ENCODE results near the gene CEP85. TPM values are rescaled to one million over a fixed set of nuclear protein-coding genes. Genes with fewer than 3 reads are reported as not detected.
A peak's percentile ranks its signal among the peaks of the same experiment; 100 is the strongest.

CEP85 gene
- total and polyA plus RNA-seq, 9 of the 15 experiments (the other 6 are each of a cell fraction or from before 2014, with no cell fraction given) = 42.1 to 140 (median 92.6) TPM

DNA sequence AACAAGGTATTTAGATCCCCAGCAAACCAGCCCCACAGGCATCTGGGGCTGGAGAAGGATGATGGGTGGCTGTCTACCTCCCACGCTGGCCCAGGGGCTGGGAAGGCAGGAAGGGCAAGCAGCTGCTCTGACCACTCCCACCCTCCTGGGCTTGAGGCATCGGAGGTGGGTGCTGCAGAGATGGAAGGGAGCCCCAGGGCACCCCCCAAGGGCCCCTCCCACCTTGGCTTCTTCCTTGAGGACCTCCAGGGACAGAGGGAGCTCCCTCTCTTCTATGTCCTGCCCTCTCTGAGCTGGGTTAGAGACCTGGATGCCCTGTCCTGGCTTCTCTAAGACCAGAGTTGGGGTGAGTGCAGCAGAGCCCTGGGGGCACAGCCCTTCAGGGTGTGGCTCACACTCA is 86.9 kb downstream of the CEP85 start (continued):
- TF ChIP-seq, protein P1, sequence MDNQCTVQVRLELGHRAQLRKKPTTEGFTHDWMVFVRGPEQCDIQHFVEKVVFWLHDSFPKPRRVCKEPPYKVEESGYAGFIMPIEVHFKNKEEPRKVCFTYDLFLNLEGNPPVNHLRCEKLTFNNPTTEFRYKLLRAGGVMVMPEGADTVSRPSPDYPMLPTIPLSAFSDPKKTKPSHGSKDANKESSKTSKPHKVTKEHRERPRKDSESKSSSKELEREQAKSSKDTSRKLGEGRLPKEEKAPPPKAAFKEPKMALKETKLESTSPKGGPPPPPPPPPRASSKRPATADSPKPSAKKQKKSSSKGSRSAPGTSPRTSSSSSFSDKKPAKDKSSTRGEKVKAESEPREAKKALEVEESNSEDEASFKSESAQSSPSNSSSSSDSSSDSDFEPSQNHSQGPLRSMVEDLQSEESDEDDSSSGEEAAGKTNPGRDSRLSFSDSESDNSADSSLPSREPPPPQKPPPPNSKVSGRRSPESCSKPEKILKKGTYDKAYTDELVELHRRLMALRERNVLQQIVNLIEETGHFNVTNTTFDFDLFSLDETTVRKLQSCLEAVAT (IDR thresholded peaks at IDR 0.05) = no peak
- no peak for TF ChIP-seq SIN3A (IDR thresholded peaks at IDR 0.05; ENCODE audit: borderline replicate concordance in 2 of 2, control insufficient read depth in 1 of 2, low read depth in 2 of 2, low read length in 2 of 2)
- no peak for TF ChIP-seq ARHGAP35 (IDR thresholded peaks at IDR 0.05; ENCODE audit: partially characterized antibody)
- TF ChIP-seq KHSRP (IDR thresholded peaks at IDR 0.05) = no peak
- peak; percentile 12; the same call in 1 of the 2 replicates for TF ChIP-seq ZNF143 (CRISPR knock-in tag; IDR thresholded peaks at IDR 0.05)
- TF ChIP-seq CBFA2T3 (IDR thresholded peaks at IDR 0.05) = no peak
- TF ChIP-seq RBM17 (IDR thresholded peaks at IDR 0.05; ENCODE audit: borderline replicate concordance, low read depth, low read length) = no peak
- TF ChIP-seq, protein P2, sequence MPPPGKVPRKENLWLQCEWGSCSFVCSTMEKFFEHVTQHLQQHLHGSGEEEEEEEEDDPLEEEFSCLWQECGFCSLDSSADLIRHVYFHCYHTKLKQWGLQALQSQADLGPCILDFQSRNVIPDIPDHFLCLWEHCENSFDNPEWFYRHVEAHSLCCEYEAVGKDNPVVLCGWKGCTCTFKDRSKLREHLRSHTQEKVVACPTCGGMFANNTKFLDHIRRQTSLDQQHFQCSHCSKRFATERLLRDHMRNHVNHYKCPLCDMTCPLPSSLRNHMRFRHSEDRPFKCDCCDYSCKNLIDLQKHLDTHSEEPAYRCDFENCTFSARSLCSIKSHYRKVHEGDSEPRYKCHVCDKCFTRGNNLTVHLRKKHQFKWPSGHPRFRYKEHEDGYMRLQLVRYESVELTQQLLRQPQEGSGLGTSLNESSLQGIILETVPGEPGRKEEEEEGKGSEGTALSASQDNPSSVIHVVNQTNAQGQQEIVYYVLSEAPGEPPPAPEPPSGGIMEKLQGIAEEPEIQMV (tag; conservative IDR thresholded peaks at IDR 0.05; ENCODE audit: low read depth) = no peak
- TF ChIP-seq HNRNPK (IDR thresholded peaks at IDR 0.05; ENCODE audit: low read depth, low read length, poor library complexity, severe bottlenecking) = no peak
- TF ChIP-seq BCOR (IDR thresholded peaks at IDR 0.05) = no peak
- TF ChIP-seq, protein P3, sequence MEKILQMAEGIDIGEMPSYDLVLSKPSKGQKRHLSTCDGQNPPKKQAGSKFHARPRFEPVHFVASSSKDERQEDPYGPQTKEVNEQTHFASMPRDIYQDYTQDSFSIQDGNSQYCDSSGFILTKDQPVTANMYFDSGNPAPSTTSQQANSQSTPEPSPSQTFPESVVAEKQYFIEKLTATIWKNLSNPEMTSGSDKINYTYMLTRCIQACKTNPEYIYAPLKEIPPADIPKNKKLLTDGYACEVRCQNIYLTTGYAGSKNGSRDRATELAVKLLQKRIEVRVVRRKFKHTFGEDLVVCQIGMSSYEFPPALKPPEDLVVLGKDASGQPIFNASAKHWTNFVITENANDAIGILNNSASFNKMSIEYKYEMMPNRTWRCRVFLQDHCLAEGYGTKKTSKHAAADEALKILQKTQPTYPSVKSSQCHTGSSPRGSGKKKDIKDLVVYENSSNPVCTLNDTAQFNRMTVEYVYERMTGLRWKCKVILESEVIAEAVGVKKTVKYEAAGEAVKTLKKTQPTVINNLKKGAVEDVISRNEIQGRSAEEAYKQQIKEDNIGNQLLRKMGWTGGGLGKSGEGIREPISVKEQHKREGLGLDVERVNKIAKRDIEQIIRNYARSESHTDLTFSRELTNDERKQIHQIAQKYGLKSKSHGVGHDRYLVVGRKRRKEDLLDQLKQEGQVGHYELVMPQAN (IDR thresholded peaks at IDR 0.05; ENCODE audit: borderline replicate concordance) = no peak
- TF ChIP-seq ZBTB7A (IDR thresholded peaks at IDR 0.05; ENCODE audit: borderline replicate concordance, control insufficient read depth, low read depth, low read length) = peak; percentile 28; the same call in 1 of the 2 replicates
- TF ChIP-seq KAT2B (IDR thresholded peaks at IDR 0.05; ENCODE audit: low read depth, low read length) = no peak
- TF ChIP-seq RBM25 (IDR thresholded peaks at IDR 0.05; ENCODE audit: low read depth, low read length, severe bottlenecking) = no peak
- no peak for TF ChIP-seq SPI1 (IDR thresholded peaks at IDR 0.05; ENCODE audit: borderline replicate concordance, low read depth, low read length)

All from K562 (cell line).